Cardiac muscle cell (in vitro differentiated cells and primary cell): ENCODE data around the gene PTGFR. TPM values are rescaled to one million over a fixed set of nuclear protein-coding genes. Genes with fewer than 3 reads are reported as not detected.

Source experiments
- DNase-seq, 2 donors: peaks; one replicate each; pipeline versions ENCODE4 v3.0.0 to v3.0.0-alpha.2; 2010 to 2017; ENCODE audit warnings: low read depth in 1 of 2, low spot score in 1 of 2
- H3K27ac ChIP-seq: fragments of 200-600 bp; sonication (generic); 2 replicates; pipeline ENCODE4 v1.5.1; 2016
- H3K27me3 ChIP-seq: fragments of 200-600 bp; sonication (generic); 2 replicates; pipeline ENCODE4 v1.6.0; 2016; ENCODE audit warnings: control low read depth
- H3K36me3 ChIP-seq: fragments of 200-600 bp; sonication (generic); 2 replicates; pipeline ENCODE4 v1.5.1; 2016; ENCODE audit warnings: control low read depth
- H3K4me1 ChIP-seq: fragments of 200-600 bp; sonication (generic); 2 replicates; pipeline ENCODE4 v1.8.1; 2017; ENCODE audit warnings: low read depth, mild to moderate bottlenecking, mixed run types
- H3K4me3 ChIP-seq: fragments of 200-600 bp; sonication (generic); 2 replicates; pipeline ENCODE4 v1.5.1; 2016; ENCODE audit warnings: mild to moderate bottlenecking
- H3K9me3 ChIP-seq: fragments of 200-600 bp; sonication (generic); 2 replicates; pipeline ENCODE4 v1.5.1; 2017; ENCODE audit warnings: low read depth, mild to moderate bottlenecking, control low read depth
- CTCF ChIP-seq: IDR thresholded peaks from 2 replicates; pipeline ENCODE4 v1.5.1; 2012; ENCODE audit warnings: low read depth, mild to moderate bottlenecking, low read length
- polyA plus RNA-seq: library from polyadenylated mRNA; unstranded; fragments of >200 nt; fragmentation: Nextera tagmentation; extraction: Ambion mirVana; gene quantifications from 2 replicates; pipeline ENCODE4 v1.2.1, GENCODE V29; 2016
- total RNA-seq: library from RNA; depleted of rRNA; stranded (reverse); fragments of >200 nt; gene quantifications from 2 replicates; pipeline ENCODE4 v1.2.3, GENCODE V29; 2016

PTGFR gene
- total and polyA plus RNA-seq, 2 experiments from 2014 or later = not detected

- Histone ChIP-seq H3K36me3 (no peaks in the 10 kb centered on the region), H3K4me3 (no peak overlapping the region), H3K9me3 (no peaks in the 10 kb centered on the region), H3K4me1 (no peaks in the 10 kb centered on the region), H3K27ac (no peak overlapping the region), H3K27me3 (no peaks in the 10 kb centered on the region)
- no peak for DNase-seq
- TF ChIP-seq CTCF = no peak
Measured at GRCh38 chr1:78549331-78549730, 58.6 kb downstream of the PTGFR start.

- Histone ChIP-seq H3K27me3 (no peaks in the 10 kb centered on the region), H3K36me3 (no peaks in the 10 kb centered on the region), H3K4me1 (no peaks in the 10 kb centered on the region), H3K27ac (no peak overlapping the region), H3K4me3 (no peak overlapping the region), H3K9me3 (no peaks in the 10 kb centered on the region)
- TF ChIP-seq CTCF = no peak
- no peak for DNase-seq
Measured at GRCh38 chr1:78549891-78550290, 59.1 kb downstream of the PTGFR start.

GRCh38 chr1:78553859-78554258 lies 63.1 kb downstream of the PTGFR start:
- H3K9me3 ChIP-seq = no peaks in the 10 kb centered on the region
- H3K27ac ChIP-seq = no peak overlapping the region
- H3K4me3 ChIP-seq = no peak overlapping the region
- DNase-seq = peak in 1 of 2 donors; percentile 10
- H3K4me1 ChIP-seq = no peaks in the 10 kb centered on the region
- no peaks in the 10 kb centered on the region for H3K36me3 ChIP-seq
- H3K27me3 ChIP-seq = no peaks in the 10 kb centered on the region
- no peak for TF ChIP-seq CTCF

GRCh38 chr1:78554840-78555239 lies 64.1 kb downstream of the PTGFR start:
- TF ChIP-seq CTCF = no peak

GRCh38 chr1:78559680-78560079 lies 68.9 kb downstream of the PTGFR start:
- Histone ChIP-seq H3K9me3 (no peaks in the 10 kb centered on the region), H3K27me3 (no peaks in the 10 kb centered on the region), H3K4me3 (no peak overlapping the region), H3K36me3 (no peaks in the 10 kb centered on the region), H3K4me1 (no peaks in the 10 kb centered on the region), H3K27ac (no peak overlapping the region)
- no peak for TF ChIP-seq CTCF
- DNase-seq = no peak

More at GRCh38 chr1:78554840-78555239, 64.1 kb downstream of the PTGFR start:
- Histone ChIP-seq H3K36me3 (no peaks in the 10 kb centered on the region), H3K4me3 (no peak overlapping the region), H3K27ac (no peak overlapping the region), H3K9me3 (no peaks in the 10 kb centered on the region), H3K27me3 (no peaks in the 10 kb centered on the region), H3K4me1 (no peaks in the 10 kb centered on the region)
- no peak for DNase-seq

- Histone ChIP-seq H3K27ac (no peak overlapping the region), H3K9me3 (no peaks in the 10 kb centered on the region), H3K27me3 (no peaks in the 10 kb centered on the region), H3K4me1 (no peaks in the 10 kb centered on the region), H3K4me3 (no peak overlapping the region), H3K36me3 (no peaks in the 10 kb centered on the region)
- peak in 1 of 2 donors; percentile 15 for DNase-seq
- TF ChIP-seq CTCF = no peak
Measured at GRCh38 chr1:78560811-78561210, 70.0 kb downstream of the PTGFR start.
